Heart left ventricle (tissue), 13 donors: ENCODE results near the gene L3MBTL1.

ENCODE experiments used
- CTCF ChIP-seq, 12 donors: fragments of 200-600 bp; sonication (generic) in 4 of 12; IDR thresholded peaks; one replicate each; pipeline versions ENCODE4 v1.5.0 to v1.8.0; 2018 to 2022; ENCODE audit warnings: antibody characterized with exemption in 12 of 12, mild to moderate bottlenecking in 5 of 12
- POLR2A ChIP-seq, 2 donors: fragments of 450-650 bp; IDR thresholded peaks; one replicate each; pipeline ENCODE4 v1.6.1; 2017; ENCODE audit warnings: antibody characterized with exemption in 2 of 2, mild to moderate bottlenecking in 2 of 2, moderate library complexity in 2 of 2
- donor health status: ischemic (EF 13 %, LVEDD 7.1; RV severe dilation, severe dysfunction).
- donor health status: DM: no; HTN: yes; CAD: no.
- donor health status: DM: no; HTN: no; CAD: no.
- donor health status: ischemic (EF 25% LVEDD 6.9; RV normal size, moderate dysfunction).
- donor health status: ischemic (EF 25% LVEDD 5.7; RV mildly dilated, moderate dysfunction).
- donor health status: ischemic (EF 35%, LVEDD 5.7; RV mildly dilated, moderate dysfunction).
- donor health status: nonischemic (EF 11% LVEDD 7.7; RV severe dilation, severe dysfunction).
- donor health status: DM: yes; HTN: yes; CAD: no.
- donor health status: PGD.
- donor health status: ischemic (EF 29% LVEDD 5.4; RV normal size, mild dysfunction).
- donor health status: nonischemic (EF 23%, LVEDD 6.1; RV moderate dilation, normal function).

GRCh38 chr20:43529457-43530153 lies 22.1 kb downstream of the L3MBTL1 start:
- TF ChIP-seq POLR2A (IDR thresholded peaks at IDR 0.05) (no peak), CTCF (IDR thresholded peaks at IDR 0.05) (no peak)
